GM23248 (cell line): ENCODE measurements around the gene CFAP57. TPM values are rescaled to one million over a fixed set of nuclear protein-coding genes. Genes with fewer than 3 reads are reported as not detected.

Experiments
- DNase-seq: peaks from one replicate; pipeline ENCODE4 v3.0.0-alpha.2; 2015
- H2AFZ ChIP-seq: fragments of 200-600 bp; sonication (generic); 2 replicates; pipeline ENCODE4 v1.6.1; 2016; ENCODE audit warnings: antibody characterized with exemption
- H3F3A ChIP-seq: fragments of 200-600 bp; sonication (generic); 2 replicates; pipeline ENCODE4 v1.6.1; 2016; ENCODE audit warnings: mild to moderate bottlenecking, antibody characterized with exemption, mixed run types; ENCODE audit not compliant: insufficient read depth
- H3K27ac ChIP-seq: fragments of 200-600 bp; sonication (generic); 2 replicates; pipeline ENCODE4 v1.5.1; 2016; ENCODE audit warnings: mild to moderate bottlenecking
- H3K27me3 ChIP-seq: fragments of 200-600 bp; sonication (generic); replicated peaks from 2 replicates; pipeline ENCODE4 v1.6.1; 2016; ENCODE audit warnings: mild to moderate bottlenecking; ENCODE audit not compliant: insufficient read depth
- H3K36me3 ChIP-seq: fragments of 200-600 bp; sonication (generic); 2 replicates; pipeline ENCODE4 v1.6.1; 2016; ENCODE audit warnings: low read depth, mild to moderate bottlenecking
- H3K4me1 ChIP-seq: fragments of 200-600 bp; sonication (generic); 2 replicates; pipeline ENCODE4 v1.6.1; 2016; ENCODE audit warnings: mild to moderate bottlenecking; ENCODE audit not compliant: insufficient read depth
- H3K4me2 ChIP-seq: fragments of 200-600 bp; sonication (generic); one replicate; pipeline ENCODE4 v1.6.1; 2016; ENCODE audit warnings: mild to moderate bottlenecking; ENCODE audit not compliant: unreplicated experiment
- H3K4me3 ChIP-seq: fragments of 200-600 bp; sonication (generic); 2 replicates; pipeline ENCODE4 v1.5.1; 2016; ENCODE audit warnings: mild to moderate bottlenecking
- H3K79me2 ChIP-seq: fragments of 200-600 bp; sonication (generic); 2 replicates; pipeline ENCODE4 v1.6.1; 2016; ENCODE audit warnings: mild to moderate bottlenecking; ENCODE audit not compliant: insufficient read depth
- H3K9ac ChIP-seq: fragments of 200-600 bp; sonication (generic); 2 replicates; pipeline ENCODE4 v1.6.1; 2016; ENCODE audit warnings: mild to moderate bottlenecking
- H3K9me2 ChIP-seq: fragments of 200-600 bp; sonication (generic); 2 replicates; pipeline ENCODE4 v1.6.1; 2016; ENCODE audit warnings: mixed run types, mild to moderate bottlenecking, moderate library complexity; ENCODE audit not compliant: insufficient read depth
- H3K9me3 ChIP-seq: fragments of 200-600 bp; sonication (generic); one replicate; pipeline ENCODE4 v1.6.1; 2017; ENCODE audit warnings: low read depth
- H4K20me1 ChIP-seq: fragments of 200-600 bp; sonication (generic); 2 replicates; pipeline ENCODE4 v1.6.0; 2016; ENCODE audit not compliant: insufficient read depth
- EZH2 ChIP-seq: fragments of 200-600 bp; sonication (generic); IDR thresholded peaks from 2 replicates; pipeline ENCODE4 v1.6.1; 2018; ENCODE audit warnings: antibody characterized with exemption, mild to moderate bottlenecking; ENCODE audit not compliant: insufficient read depth, poor library complexity, severe bottlenecking
- EZH2phosphoT487 ChIP-seq: fragments of 200-600 bp; sonication (generic); IDR thresholded peaks from 2 replicates; pipeline ENCODE4 v1.6.1; 2018; ENCODE audit warnings: antibody characterized with exemption, moderate library complexity, mild to moderate bottlenecking, low read depth; ENCODE audit not compliant: insufficient read depth
- WGBS, 2 experiments: methylation state at CpG; one replicate each; pipeline ENCODE4 v1.1.6; 2015 to 2017; ENCODE audit warnings: low lambda C conversion rate in 2 of 2, low coverage in 1 of 2; ENCODE audit errors: missing lambda C conversion rate in 2 of 2; 5-methylcytosine and 5-hydroxymethylcytosine counted together
- in situ Hi-C: fragments of 300-500 bp; cut with MboI; formaldehyde crosslinking; loops from 2 replicates; pipeline ENCODE4 v1.15.0; 2020
- polyA plus RNA-seq: library from polyadenylated mRNA; unstranded; fragments of >200 nt; fragmentation: Nextera tagmentation; extraction: Ambion mirVana; gene quantifications from 2 replicates; pipeline ENCODE4 v1.2.1, GENCODE V29; 2016
- total RNA-seq: library from RNA; depleted of rRNA; stranded (reverse); fragments of >200 nt; shearing (Covaris generic); gene quantifications from 2 replicates; pipeline ENCODE4 v1.2.3, GENCODE V29; 2014

Gene CFAP57
- total and polyA plus RNA-seq, 2 experiments from 2014 or later = 0.32 to 0.35 TPM

- in situ Hi-C loops = no loop called here
- Histone ChIP-seq H4K20me1 (no peaks in the 10 kb centered on the region), H3K79me2 (no peaks in the 10 kb centered on the region), H3K4me3 (no peak overlapping the region), H3K4me2 (no peak overlapping the region), H3K36me3 (no peaks in the 10 kb centered on the region), H3K27me3 (peaks cover 9% of the 10 kb centered on the region), H2AFZ (no peak overlapping the region), H3K4me1 (no peaks in the 10 kb centered on the region), H3F3A (no peaks in the 10 kb centered on the region), H3K27ac (no peak overlapping the region), H3K9me3 (no peaks in the 10 kb centered on the region), H3K9ac (no peak overlapping the region), H3K9me2 (no peaks in the 10 kb centered on the region)
- TF ChIP-seq EZH2 (no peak), EZH2phosphoT487 (no peak)
- 81 to 90% methylated on average over 10 to 11 of the region's 11 CpGs for WGBS, 2 experiments
- no peak for DNase-seq
Measured at GRCh38 chr1:43286115-43286514, 114.0 kb downstream of the CFAP57 start.

DNA sequence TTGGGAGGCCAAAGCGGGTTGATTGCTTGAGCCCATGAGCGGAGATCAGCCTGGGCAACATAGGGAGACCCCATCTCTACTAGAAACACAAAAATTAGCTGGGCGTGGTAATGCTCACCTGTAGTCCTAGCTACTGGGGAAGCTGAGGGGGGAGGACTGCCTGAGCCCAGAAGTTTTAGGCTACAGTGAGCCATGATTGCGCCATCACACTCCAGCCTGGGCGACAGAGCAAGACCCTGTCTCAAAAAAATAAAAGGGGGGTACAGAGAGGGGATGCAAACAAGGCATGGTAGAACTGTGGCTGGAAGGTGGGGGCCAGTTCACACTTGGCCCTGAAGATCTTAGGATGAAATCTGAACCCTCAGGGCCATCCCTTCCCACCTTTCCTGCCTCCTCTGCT lies 114.4 kb downstream of the CFAP57 start:
- Histone ChIP-seq H3K9me2 (no peaks in the 10 kb centered on the region), H3K4me2 (no peak overlapping the region), H3F3A (no peaks in the 10 kb centered on the region), H4K20me1 (no peaks in the 10 kb centered on the region), H3K79me2 (no peaks in the 10 kb centered on the region), H3K36me3 (no peaks in the 10 kb centered on the region), H3K27me3 (peaks cover 9% of the 10 kb centered on the region), H2AFZ (no peak overlapping the region), H3K27ac (no peak overlapping the region), H3K4me1 (no peaks in the 10 kb centered on the region), H3K9me3 (no peaks in the 10 kb centered on the region), H3K9ac (no peak overlapping the region), H3K4me3 (no peak overlapping the region)
- in situ Hi-C loops = no loop called here
- WGBS, 2 experiments = 83 to 90% methylated on average over 5 of the region's 5 CpGs
- TF ChIP-seq EZH2phosphoT487 (no peak), EZH2 (no peak)
- no peak for DNase-seq

- Histone ChIP-seq H3F3A (no peaks in the 10 kb centered on the region), H3K9ac (no peak overlapping the region), H2AFZ (no peak overlapping the region), H3K4me3 (no peak overlapping the region), H3K4me1 (no peaks in the 10 kb centered on the region), H4K20me1 (no peaks in the 10 kb centered on the region), H3K79me2 (no peaks in the 10 kb centered on the region), H3K27ac (no peak overlapping the region), H3K9me3 (no peaks in the 10 kb centered on the region), H3K9me2 (no peaks in the 10 kb centered on the region), H3K36me3 (no peaks in the 10 kb centered on the region), H3K27me3 (peaks cover 9% of the 10 kb centered on the region), H3K4me2 (no peak overlapping the region)
- WGBS, 2 experiments = 79 to 84% methylated on average over 9 of the region's 9 CpGs
- in situ Hi-C loops = no loop called here
- TF ChIP-seq EZH2 = no peak
- TF ChIP-seq EZH2phosphoT487 = no peak
- DNase-seq = no peak
Measured at GRCh38 chr1:43288058-43288784, 116.1 kb downstream of the CFAP57 start.

GRCh38 chr1:43288785-43289706 lies 116.9 kb downstream of the CFAP57 start:
- Histone ChIP-seq H3K4me2 (no peak overlapping the region), H3K9me3 (no peaks in the 10 kb centered on the region), H3K4me3 (no peak overlapping the region), H3K4me1 (no peaks in the 10 kb centered on the region), H4K20me1 (no peaks in the 10 kb centered on the region), H3K9ac (no peak overlapping the region), H3K27me3 (peaks cover 9% of the 10 kb centered on the region), H3K36me3 (no peaks in the 10 kb centered on the region), H3K79me2 (no peaks in the 10 kb centered on the region), H3K9me2 (no peaks in the 10 kb centered on the region), H3F3A (no peaks in the 10 kb centered on the region), H2AFZ (no peak overlapping the region), H3K27ac (no peak overlapping the region)
- no peak for DNase-seq
- 58 to 61% methylated on average over 12 of the region's 12 CpGs for WGBS, 2 experiments
- in situ Hi-C loops = no loop called here
- TF ChIP-seq EZH2 (no peak), EZH2phosphoT487 (no peak)
